H54 (cell line): ENCODE results near the gene TRAF3IP1.

Experiments used
- DNase-seq: peaks from one replicate; pipeline ENCODE4 v3.0.0; 2011; ENCODE audit warnings: low spot score, mixed read lengths; ENCODE audit not compliant: insufficient read length
- FAIRE-seq: peaks from 3 replicates; lab custom pipeline; 2011; peaks lifted over from hg19 to GRCh38; lab: Jason Lieb, UNC
- POLR2A ChIP-seq: IDR thresholded peaks from 2 replicates; pipeline ENCODE4 v1.6.1; 2011; ENCODE audit warnings: low read depth, mild to moderate bottlenecking, low read length

The TRAF3IP1 gene

GRCh38 chr2:238418196-238418998 is 98.1 kb downstream of the TRAF3IP1 start:
- DNase-seq (no peak), FAIRE-seq (no peak)
- no peak for TF ChIP-seq POLR2A

- FAIRE-seq (no peak), DNase-seq (no peak)
- TF ChIP-seq POLR2A: no peak
These were observed 98.8 kb downstream of the TRAF3IP1 start for GRCh38 chr2:238418999-238419546.

GRCh38 chr2:238420442-238420841 is 100.1 kb downstream of the TRAF3IP1 start:
- no peak for FAIRE-seq
- DNase-seq: no peak
- TF ChIP-seq POLR2A: no peak

DNA sequence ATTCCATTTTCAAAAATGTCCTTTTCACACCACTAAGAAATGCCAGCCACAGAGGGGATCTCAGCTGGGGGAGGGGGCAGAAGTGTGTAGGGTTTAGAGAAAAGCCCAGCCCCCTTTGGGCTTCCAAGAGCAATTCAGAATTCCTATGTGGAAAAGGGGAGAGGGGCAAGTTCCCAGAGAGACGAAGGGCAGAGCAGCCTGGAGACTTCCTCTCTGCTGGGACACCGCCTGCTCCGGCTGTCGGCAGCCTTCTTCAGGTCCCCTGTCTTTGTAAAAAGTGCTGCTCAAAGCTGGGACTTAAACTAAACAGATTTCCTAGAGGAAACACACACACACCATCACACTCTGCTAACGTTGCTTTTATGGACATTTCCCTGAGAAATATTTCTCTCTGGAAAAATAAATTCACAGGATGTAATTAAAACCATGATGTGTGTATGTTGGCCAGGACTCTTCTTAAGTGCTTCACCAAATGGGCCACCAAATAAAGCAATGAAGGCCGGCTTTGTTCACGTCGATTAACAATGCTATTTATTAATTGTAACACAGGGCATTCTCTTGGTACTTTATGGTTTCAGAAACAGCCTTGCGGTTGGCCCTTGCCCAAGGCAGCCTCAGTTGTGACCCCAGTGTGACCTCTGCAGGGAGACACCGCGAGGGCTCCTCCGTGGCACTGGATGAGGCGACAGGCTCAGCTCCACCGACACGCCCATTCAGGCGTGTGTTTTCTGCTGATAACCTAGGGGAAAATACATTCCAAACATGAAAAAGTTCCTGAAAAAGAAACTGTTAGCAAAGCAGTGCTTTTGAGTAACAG is 100.8 kb downstream of the TRAF3IP1 start:
- no peak for TF ChIP-seq POLR2A
- FAIRE-seq: no peak
- DNase-seq: no peak

GRCh38 chr2:238421695-238422035 is 101.3 kb downstream of the TRAF3IP1 start:
- TF ChIP-seq POLR2A: no peak
- FAIRE-seq (no peak), DNase-seq (no peak)

DNA sequence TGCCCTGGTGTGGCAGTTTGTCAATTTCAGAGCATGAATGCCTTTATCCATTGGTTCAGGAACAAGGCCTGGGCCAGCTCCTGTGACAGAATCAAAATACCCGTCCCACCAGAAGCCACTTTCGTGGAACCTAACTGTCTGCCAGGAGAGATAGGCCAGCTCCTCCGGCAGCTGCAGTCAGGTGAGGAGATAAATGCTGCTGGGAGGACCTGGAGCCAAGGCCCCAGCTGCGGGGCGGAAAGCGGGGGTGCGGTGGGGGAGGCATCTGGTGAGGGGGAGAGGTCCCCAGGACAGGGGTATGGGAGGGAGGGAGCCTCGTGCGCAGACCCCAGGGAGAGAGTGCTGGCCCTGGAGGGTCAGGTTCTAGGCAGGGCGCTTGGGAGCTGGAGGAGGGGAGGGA is 102.0 kb downstream of the TRAF3IP1 start:
- FAIRE-seq (no peak), DNase-seq (no peak)
- no peak for TF ChIP-seq POLR2A

DNA sequence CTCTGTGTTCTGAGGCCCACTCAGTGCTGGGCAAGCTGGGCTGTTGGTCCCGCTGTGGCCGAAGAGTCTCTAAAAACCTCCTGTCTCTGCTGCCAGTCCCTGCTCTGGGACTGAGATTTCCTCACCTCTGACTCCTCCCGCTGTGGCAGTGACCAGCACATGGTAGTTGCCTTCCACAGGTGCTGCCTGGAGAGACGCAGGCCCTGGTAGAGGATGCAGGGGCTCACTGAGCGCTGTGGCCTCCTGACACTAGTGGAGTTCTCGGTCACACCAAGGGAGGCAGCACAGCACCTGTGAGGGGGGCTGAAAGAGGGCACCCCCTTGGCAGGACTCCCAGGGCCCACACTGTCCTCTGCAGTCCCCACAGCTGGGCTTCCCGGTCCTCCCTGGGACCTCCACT is 102.6 kb downstream of the TRAF3IP1 start:
- DNase-seq (no peak), FAIRE-seq (no peak)
- TF ChIP-seq POLR2A: no peak

- DNase-seq: peak; percentile 82
- no peak for FAIRE-seq
- no peak for TF ChIP-seq POLR2A
These were observed 103.4 kb downstream of the TRAF3IP1 start for GRCh38 chr2:238423561-238424312.

GRCh38 chr2:238424313-238424700 is 104.0 kb downstream of the TRAF3IP1 start:
- FAIRE-seq (no peak), DNase-seq (no peak)

GRCh38 chr2:238425505-238425978 is 105.2 kb downstream of the TRAF3IP1 start:
- DNase-seq (no peak), FAIRE-seq (no peak)
- TF ChIP-seq POLR2A: no peak

More at GRCh38 chr2:238424313-238424700, 104.0 kb downstream of the TRAF3IP1 start:
- no peak for TF ChIP-seq POLR2A

DNA sequence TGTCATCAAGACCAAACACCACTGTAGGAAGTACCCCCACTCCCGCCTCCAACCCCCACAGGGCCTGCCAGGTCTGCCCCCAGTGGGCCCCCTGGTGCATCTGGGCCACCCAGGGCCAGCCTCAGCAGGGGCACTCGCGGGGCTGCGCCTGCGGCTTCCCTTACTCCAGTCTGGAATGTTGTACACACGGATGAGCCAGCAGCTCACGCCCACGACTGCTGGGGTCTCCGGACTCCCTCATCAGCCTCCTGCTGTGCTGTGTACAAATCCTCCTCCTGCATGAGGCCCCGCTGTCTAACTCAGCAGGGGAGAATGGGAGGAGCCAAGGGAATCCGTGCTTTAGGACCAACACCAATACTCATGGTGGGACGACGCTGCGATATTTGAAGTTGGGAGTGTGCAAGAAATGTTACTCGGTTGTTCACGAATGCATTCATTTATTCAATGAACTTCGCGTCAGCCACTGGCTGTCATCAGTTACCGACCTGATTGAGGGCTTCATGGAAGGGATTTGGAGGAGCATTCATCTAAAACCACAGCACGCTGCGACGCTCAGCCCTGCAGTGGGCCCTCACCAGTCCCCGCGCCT is 105.8 kb downstream of the TRAF3IP1 start:
- TF ChIP-seq POLR2A: no peak
- FAIRE-seq (no peak), DNase-seq (peak; percentile 88)

DNA sequence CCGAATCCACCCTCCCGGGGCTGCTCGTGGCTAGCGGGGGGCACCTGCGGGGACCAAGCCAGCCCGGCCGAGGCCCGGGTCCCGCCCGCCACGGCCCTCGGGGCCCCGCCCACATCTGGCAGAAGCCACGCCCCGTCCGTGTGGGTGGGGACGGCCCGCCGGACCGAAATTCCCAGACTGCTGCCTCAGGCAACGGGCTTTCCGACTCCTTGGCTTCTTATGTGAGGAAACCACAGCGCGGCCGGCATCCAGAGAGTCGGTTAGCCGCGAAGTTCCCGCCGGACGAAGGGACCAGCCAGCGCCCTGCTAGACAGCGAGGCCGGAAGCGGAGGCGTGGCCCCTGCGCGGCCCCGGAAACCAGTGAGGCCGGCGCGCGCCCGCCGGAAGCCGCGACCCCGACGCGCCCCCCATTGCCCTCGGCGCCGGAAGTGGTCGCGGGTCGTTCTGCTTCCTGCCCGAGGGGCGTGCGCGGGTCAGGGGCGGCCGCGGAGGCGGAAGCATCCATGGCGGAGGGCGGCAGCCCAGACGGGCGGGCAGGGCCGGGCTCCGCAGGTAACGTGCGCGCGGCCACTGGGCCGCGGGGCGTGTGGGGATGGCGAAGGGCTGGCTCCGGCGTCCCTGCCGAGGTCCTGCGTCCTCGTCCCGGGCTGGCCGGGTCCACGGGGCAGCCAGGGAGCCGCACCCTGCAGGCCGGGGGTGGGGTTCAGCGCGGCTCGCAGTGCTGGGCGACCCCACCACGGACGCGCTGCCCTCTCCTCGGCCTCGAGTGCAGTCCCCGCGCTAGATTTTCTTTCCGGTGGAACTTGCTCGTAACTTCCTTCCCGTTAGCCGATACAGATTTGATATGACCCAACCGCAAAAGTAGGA is 106.5 kb downstream of the TRAF3IP1 start, which contains the start of gene ASB1:
TSS of gene ASB1 (plus strand) at position 360 of the 867 bp plus-strand sequence. CDS start at position 504, 144 bp downstream.
- FAIRE-seq (no peak), DNase-seq (peak; percentile 69)
- TF ChIP-seq POLR2A: peak; percentile 39; the same call in 1 of the 2 replicates
